Activated CD4-positive, alpha-beta memory T cell treated with anti-CD3 and anti-CD28 coated beads for 36 hours (primary cell): ENCODE measurements around the gene OR56A1. TPM values are rescaled to one million over a fixed set of nuclear protein-coding genes. Genes with fewer than 3 reads are reported as not detected.

ENCODE experiments used
- CTCF ChIA-PET: fragments of 350-600 bp; sonication (Branson Sonifier 250); formaldehyde crosslinking; loops from one replicate; lab custom pipeline; 2021; ENCODE audit warnings: antibody characterized with exemption, inconsistent platforms; lab: Charles Lee
- POLR2A ChIA-PET: fragments of 350-600 bp; sonication (Branson Sonifier 250); formaldehyde crosslinking; loops from one replicate; lab custom pipeline; 2021; ENCODE audit warnings: antibody characterized with exemption; lab: Charles Lee
- DNase-seq: peaks from one replicate; pipeline ENCODE4 v3.0.0-alpha.2; 2020
- H3K27ac Mint-ChIP-seq: one replicate; pipeline ENCODE4 v1.8.0; 2021; ENCODE audit warnings: mixed read lengths
- H3K27me3 Mint-ChIP-seq: one replicate; pipeline ENCODE4 v1.8.0; 2021; ENCODE audit warnings: mixed read lengths
- H3K36me3 Mint-ChIP-seq: one replicate; pipeline ENCODE4 v1.8.0; 2021; ENCODE audit warnings: mixed read lengths
- H3K4me1 Mint-ChIP-seq: one replicate; pipeline ENCODE4 v1.8.0; 2021; ENCODE audit warnings: low read depth, mixed read lengths
- H3K4me3 Mint-ChIP-seq: one replicate; pipeline ENCODE4 v1.8.0; 2021; ENCODE audit warnings: mild to moderate bottlenecking, mixed read lengths
- H3K9me3 Mint-ChIP-seq: one replicate; pipeline ENCODE4 v1.8.0; 2021; ENCODE audit warnings: mixed read lengths
- intact Hi-C: fragments of 100-400 bp; cut with micrococcal nuclease; formaldehyde crosslinking; loops from one replicate; pipeline ENCODE4 v1.15.1; 2023
- total RNA-seq, 2 experiments: library from RNA; stranded (reverse); gene quantifications; one replicate each; pipeline ENCODE4 v1.2.3, GENCODE V29; 2021

Gene OR56A1
- total RNA-seq, 2 experiments from 2014 or later: not detected

GRCh38 chr11:6025056-6025455, 5.5 kb downstream of the OR56A1 start:
- ChIA-PET POLR2A (no interaction called here), CTCF (interaction anchor here (1.1 to 1.9 kb wide), 3 partner anchors 226 to 338 kb away, joined by 3 to 8 read pairs (median 4); no protein-coding TSS in a partner anchor)
- Mint-ChIP-seq H3K27ac (no peak overlapping the region), H3K9me3 (no peaks in the 10 kb centered on the region), H3K4me1 (no peaks in the 10 kb centered on the region), H3K4me3 (no peak overlapping the region), H3K27me3 (peaks cover 26% of the 10 kb centered on the region), H3K36me3 (no peaks in the 10 kb centered on the region)
- DNase-seq: no peak
- intact Hi-C loops: no loop called here

GRCh38 chr11:6022956-6023355, 7.6 kb downstream of the OR56A1 start:
- ChIA-PET CTCF (interaction anchor here (0.6 to 2.6 kb wide), 13 partner anchors 9 to 356 kb away, joined by 3 to 28 read pairs (median 5); no protein-coding TSS in a partner anchor), POLR2A (no interaction called here)
- Mint-ChIP-seq H3K27ac (no peak overlapping the region), H3K36me3 (no peaks in the 10 kb centered on the region), H3K27me3 (peaks cover 26% of the 10 kb centered on the region), H3K4me3 (no peak overlapping the region), H3K4me1 (no peaks in the 10 kb centered on the region), H3K9me3 (no peaks in the 10 kb centered on the region)
- intact Hi-C loops: loop anchor here (2.0 to 5.0 kb wide), 3 partner anchors 274 to 330 kb away; no protein-coding TSS in a partner anchor
- DNase-seq: no peak

- H3K36me3 Mint-ChIP-seq: peaks cover 1% of the 10 kb centered on the region
- ChIA-PET CTCF (no interaction called here), POLR2A (no interaction called here)
- DNase-seq: no peak
- H3K27me3 Mint-ChIP-seq: peaks cover 8% of the 10 kb centered on the region
- no peaks in the 10 kb centered on the region for H3K4me1 Mint-ChIP-seq
- no peak overlapping the region for H3K27ac Mint-ChIP-seq
- H3K9me3 Mint-ChIP-seq: peaks cover 8% of the 10 kb centered on the region
- no peak overlapping the region for H3K4me3 Mint-ChIP-seq
- intact Hi-C loops: no loop called here
Observed at GRCh38 chr11:6013042-6013441, 17.5 kb downstream of the OR56A1 start.

- H3K36me3 Mint-ChIP-seq: peaks cover 1% of the 10 kb centered on the region
- no peak overlapping the region for H3K27ac Mint-ChIP-seq
- intact Hi-C loops: no loop called here
- CTCF ChIA-PET: interaction anchor here (1.2 kb wide), 1 partner anchor 10 kb away, joined by 3 read pairs; no protein-coding TSS in a partner anchor
- H3K27me3 Mint-ChIP-seq: peaks cover 8% of the 10 kb centered on the region
- POLR2A ChIA-PET: no interaction called here
- H3K4me1 Mint-ChIP-seq: no peaks in the 10 kb centered on the region
- no peak overlapping the region for H3K4me3 Mint-ChIP-seq
- H3K9me3 Mint-ChIP-seq: peaks cover 4% of the 10 kb centered on the region
- DNase-seq: no peak
Observed at GRCh38 chr11:6012035-6012668, 18.4 kb downstream of the OR56A1 start.

GRCh38 chr11:6006846-6007245, 23.7 kb downstream of the OR56A1 start, which contains the start of gene OR56A4:
Gene OR56A4, minus strand, starts transcription at chr11:6006946. Its CDS starts 3,954 bp downstream, at chr11:6002992.
- peaks cover 7% of the 10 kb centered on the region for H3K27me3 Mint-ChIP-seq
- POLR2A ChIA-PET: no interaction called here
- no peak within 1 kb of the TSS for H3K27ac Mint-ChIP-seq
- CTCF ChIA-PET: interaction anchor here (0.6 kb wide), 1 partner anchor 125 kb away, joined by 3 read pairs; no protein-coding TSS in a partner anchor
- DNase-seq: no peak
- intact Hi-C loops: no loop called here
- H3K36me3 Mint-ChIP-seq: no peaks in the 10 kb centered on the region
- no peaks in the 10 kb centered on the region for H3K4me1 Mint-ChIP-seq
- no peak within 1 kb of the TSS for H3K4me3 Mint-ChIP-seq
- no peaks in the 10 kb centered on the region for H3K9me3 Mint-ChIP-seq

- intact Hi-C loops: no loop called here
- Mint-ChIP-seq H3K4me1 (no peaks in the 10 kb centered on the region), H3K9me3 (no peaks in the 10 kb centered on the region), H3K4me3 (no peak overlapping the region), H3K36me3 (no peaks in the 10 kb centered on the region), H3K27me3 (peaks cover 4% of the 10 kb centered on the region), H3K27ac (no peak overlapping the region)
- ChIA-PET CTCF (interaction anchor here (0.6 to 0.7 kb wide), 2 partner anchors 125 to 357 kb away, joined by 3 read pairs; no protein-coding TSS in a partner anchor), POLR2A (no interaction called here)
- no peak for DNase-seq
Observed at GRCh38 chr11:6006395-6006794, 24.2 kb downstream of the OR56A1 start.

- H3K27ac Mint-ChIP-seq: no peak overlapping the region
- CTCF ChIA-PET: no interaction called here
Observed at GRCh38 chr11:6002202-6002699, 28.3 kb downstream of the OR56A1 start.

GRCh38 chr11:5994791-5995190, 35.8 kb downstream of the OR56A1 start:
- CTCF ChIA-PET: interaction anchor here (1.6 kb wide), 1 partner anchor 358 kb away, joined by 5 read pairs; no protein-coding TSS in a partner anchor
- H3K27ac Mint-ChIP-seq: no peak overlapping the region
- DNase-seq: no peak
- no peak overlapping the region for H3K4me3 Mint-ChIP-seq
- H3K9me3 Mint-ChIP-seq: no peaks in the 10 kb centered on the region
- H3K36me3 Mint-ChIP-seq: no peaks in the 10 kb centered on the region
- POLR2A ChIA-PET: no interaction called here
- intact Hi-C loops: loop anchor here (5.0 kb wide), 1 partner anchor 358 kb away; no protein-coding TSS in a partner anchor
- H3K4me1 Mint-ChIP-seq: no peaks in the 10 kb centered on the region
- no peaks in the 10 kb centered on the region for H3K27me3 Mint-ChIP-seq

More at GRCh38 chr11:6002202-6002699, 28.3 kb downstream of the OR56A1 start:
- no peaks in the 10 kb centered on the region for H3K9me3 Mint-ChIP-seq
- peaks cover 3% of the 10 kb centered on the region for H3K27me3 Mint-ChIP-seq
- POLR2A ChIA-PET: no interaction called here
- no peak for DNase-seq
- H3K4me1 Mint-ChIP-seq: no peaks in the 10 kb centered on the region
- intact Hi-C loops: no loop called here
- H3K4me3 Mint-ChIP-seq: no peak overlapping the region
- no peaks in the 10 kb centered on the region for H3K36me3 Mint-ChIP-seq

- H3K27me3 Mint-ChIP-seq: no peaks in the 10 kb centered on the region
- no peak for DNase-seq
- ChIA-PET CTCF (interaction anchor here (0.6 to 1.3 kb wide), 4 partner anchors 11 to 370 kb away, joined by 3 to 9 read pairs (median 6); no protein-coding TSS in a partner anchor), POLR2A (no interaction called here)
- H3K4me1 Mint-ChIP-seq: no peaks in the 10 kb centered on the region
- H3K9me3 Mint-ChIP-seq: no peaks in the 10 kb centered on the region
- H3K36me3 Mint-ChIP-seq: no peaks in the 10 kb centered on the region
- no peak overlapping the region for H3K4me3 Mint-ChIP-seq
- intact Hi-C loops: loop anchor here (5.0 kb wide), 1 partner anchor 360 kb away; no protein-coding TSS in a partner anchor
- H3K27ac Mint-ChIP-seq: no peak overlapping the region
Observed at GRCh38 chr11:5992604-5993251, 37.8 kb downstream of the OR56A1 start.

GRCh38 chr11:5992150-5992549, 38.4 kb downstream of the OR56A1 start:
- H3K27me3 Mint-ChIP-seq: peaks cover under 1% of the 10 kb centered on the region
- no peaks in the 10 kb centered on the region for H3K4me1 Mint-ChIP-seq
- DNase-seq: no peak
- ChIA-PET POLR2A (no interaction called here), CTCF (interaction anchor here (0.6 to 1.3 kb wide), 5 partner anchors 11 to 371 kb away, joined by 3 to 9 read pairs (median 3); no protein-coding TSS in a partner anchor)
- intact Hi-C loops: loop anchor here (5.0 kb wide), 1 partner anchor 360 kb away; no protein-coding TSS in a partner anchor
- H3K36me3 Mint-ChIP-seq: no peaks in the 10 kb centered on the region
- no peak overlapping the region for H3K27ac Mint-ChIP-seq
- no peak overlapping the region for H3K4me3 Mint-ChIP-seq
- H3K9me3 Mint-ChIP-seq: no peaks in the 10 kb centered on the region

- POLR2A ChIA-PET: no interaction called here
- Mint-ChIP-seq H3K4me1 (no peaks in the 10 kb centered on the region), H3K27me3 (peaks cover 4% of the 10 kb centered on the region), H3K27ac (no peak overlapping the region), H3K9me3 (no peaks in the 10 kb centered on the region), H3K4me3 (no peak overlapping the region), H3K36me3 (no peaks in the 10 kb centered on the region)
- intact Hi-C loops: no loop called here
- CTCF ChIA-PET: no interaction called here
- DNase-seq: no peak
Observed at GRCh38 chr11:5989203-5989602, 41.4 kb downstream of the OR56A1 start.

GRCh38 chr11:5986885-5987284, 43.7 kb downstream of the OR56A1 start, which contains the start of gene OR52L1:
Gene OR52L1, minus strand, starts transcription at chr11:5986985. Its CDS starts 55 bp downstream, at chr11:5986930.
- intact Hi-C loops: no loop called here
- H3K27me3 Mint-ChIP-seq: peaks cover 12% of the 10 kb centered on the region
- H3K36me3 Mint-ChIP-seq: no peaks in the 10 kb centered on the region
- ChIA-PET CTCF (no interaction called here), POLR2A (no interaction called here)
- no peaks in the 10 kb centered on the region for H3K9me3 Mint-ChIP-seq
- DNase-seq: no peak
- H3K27ac Mint-ChIP-seq: no peak within 1 kb of the TSS
- no peak within 1 kb of the TSS for H3K4me3 Mint-ChIP-seq
- no peaks in the 10 kb centered on the region for H3K4me1 Mint-ChIP-seq
